Medulla oblongata (tissue), 1 donor: ENCODE measurements around the gene SRR.

Source experiments
- DNase-seq: peaks from one replicate; pipeline ENCODE4 v3.0.0-alpha.2; 2015; ENCODE audit errors: extremely low spot score

The SRR gene

GRCh38 chr17:2371183-2372130, 67.7 kb downstream of the SRR start:
- DNase-seq = no peak

DNA sequence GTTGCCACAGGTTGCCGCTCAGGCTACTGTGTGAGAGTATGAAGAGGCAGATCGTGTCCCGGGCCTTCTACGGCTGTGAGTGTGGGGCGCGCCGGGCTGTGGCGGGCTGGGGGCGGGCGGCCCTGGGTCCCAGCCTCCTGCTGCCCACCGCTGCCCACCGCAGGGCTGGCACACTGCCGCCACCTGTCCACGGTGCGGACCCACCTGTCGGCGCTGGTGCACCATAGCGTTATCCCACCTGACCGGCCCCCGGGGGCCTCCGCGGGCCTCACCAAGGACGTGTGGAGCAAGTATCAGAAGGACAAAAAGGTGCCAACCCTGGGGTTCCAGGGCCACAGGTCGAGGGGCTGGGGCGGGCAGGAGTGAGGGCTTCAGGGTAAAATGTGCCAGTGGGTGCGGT, 68.4 kb downstream of the SRR start:
- no peak for DNase-seq

DNA sequence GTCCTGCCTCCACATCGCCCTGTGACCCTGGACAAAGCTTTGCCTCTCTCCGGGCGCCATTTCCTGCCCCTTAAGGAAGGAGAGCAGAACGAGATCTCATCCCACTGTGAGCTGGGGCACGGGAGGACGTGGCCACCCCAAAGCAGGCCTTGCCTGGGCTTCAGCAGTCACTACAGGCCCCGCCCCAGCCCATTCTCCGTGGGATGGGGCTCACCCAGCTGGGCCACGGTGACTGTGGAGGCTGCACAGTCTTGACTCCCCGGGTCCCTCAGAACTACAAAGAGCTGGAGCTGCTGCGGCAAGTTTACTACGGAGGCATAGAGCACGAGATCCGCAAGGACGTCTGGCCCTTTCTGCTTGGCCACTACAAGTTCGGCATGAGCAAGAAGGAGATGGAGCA, 68.9 kb downstream of the SRR start:
- DNase-seq = no peak

GRCh38 chr17:2373179-2373578, 69.4 kb downstream of the SRR start:
- no peak for DNase-seq
